Ascending aorta (tissue), 2 donors: ENCODE measurements around the gene KLHL25. TPM values are rescaled to one million over a fixed set of nuclear protein-coding genes. Genes with fewer than 3 reads are reported as not detected.
A peak's percentile ranks its signal among the peaks of the same experiment; 100 is the strongest.

Experiments used
- DNase-seq, 2 donors: peaks; one replicate each; pipeline ENCODE4 v3.0.0-alpha.2; 2019; ENCODE audit warnings: low spot score in 2 of 2
- H3K27ac ChIP-seq, 2 donors: fragments of 200-600 bp; sonication (generic); one replicate each; pipeline ENCODE4 v1.5.1; 2016 to 2017; ENCODE audit warnings: mild to moderate bottlenecking in 1 of 2
- H3K27me3 ChIP-seq: fragments of 200-600 bp; sonication (generic); one replicate; pipeline ENCODE4 v1.5.1; 2017
- H3K36me3 ChIP-seq, 2 donors: fragments of 200-600 bp; sonication (generic); one replicate each; pipeline ENCODE4 v1.5.1; 2016
- H3K4me1 ChIP-seq, 2 donors: fragments of 200-600 bp; sonication (generic); one replicate each; pipeline ENCODE4 v1.5.1; 2016 to 2017; ENCODE audit warnings: mild to moderate bottlenecking in 1 of 2
- H3K4me3 ChIP-seq, 2 donors: fragments of 200-600 bp; sonication (generic); one replicate each; pipeline ENCODE4 v1.5.1; 2016 to 2017; ENCODE audit warnings: mild to moderate bottlenecking in 1 of 2
- H3K9me3 ChIP-seq, 2 donors: fragments of 200-600 bp; sonication (generic); one replicate each; pipeline ENCODE4 v1.5.1; 2016
- intact Hi-C: fragments of 100-400 bp; cut with DNase I; formaldehyde crosslinking; loops from one replicate; pipeline ENCODE4 v1.15.1; 2023
- total RNA-seq: library from RNA; depleted of rRNA; stranded (reverse); fragments of >200 nt; gene quantifications from one replicate; pipeline ENCODE4 v1.1.0, GENCODE V29; 2016
- TF ChIP-seq, protein P1 (sequence below), 3 experiments: fragments of 200-600 bp in 2 of 3; fragments of 450-650 bp in 1 of 3; sonication (generic) in 2 of 3; IDR thresholded peaks; one replicate each; pipeline ENCODE4 v1.5.1; 2016 to 2019; ENCODE audit warnings: antibody characterized with exemption in 3 of 3, mild to moderate bottlenecking in 1 of 3, moderate library complexity in 1 of 3

The KLHL25 gene
- total RNA-seq, 1 donor from 2014 or later: 12.6 TPM

DNA sequence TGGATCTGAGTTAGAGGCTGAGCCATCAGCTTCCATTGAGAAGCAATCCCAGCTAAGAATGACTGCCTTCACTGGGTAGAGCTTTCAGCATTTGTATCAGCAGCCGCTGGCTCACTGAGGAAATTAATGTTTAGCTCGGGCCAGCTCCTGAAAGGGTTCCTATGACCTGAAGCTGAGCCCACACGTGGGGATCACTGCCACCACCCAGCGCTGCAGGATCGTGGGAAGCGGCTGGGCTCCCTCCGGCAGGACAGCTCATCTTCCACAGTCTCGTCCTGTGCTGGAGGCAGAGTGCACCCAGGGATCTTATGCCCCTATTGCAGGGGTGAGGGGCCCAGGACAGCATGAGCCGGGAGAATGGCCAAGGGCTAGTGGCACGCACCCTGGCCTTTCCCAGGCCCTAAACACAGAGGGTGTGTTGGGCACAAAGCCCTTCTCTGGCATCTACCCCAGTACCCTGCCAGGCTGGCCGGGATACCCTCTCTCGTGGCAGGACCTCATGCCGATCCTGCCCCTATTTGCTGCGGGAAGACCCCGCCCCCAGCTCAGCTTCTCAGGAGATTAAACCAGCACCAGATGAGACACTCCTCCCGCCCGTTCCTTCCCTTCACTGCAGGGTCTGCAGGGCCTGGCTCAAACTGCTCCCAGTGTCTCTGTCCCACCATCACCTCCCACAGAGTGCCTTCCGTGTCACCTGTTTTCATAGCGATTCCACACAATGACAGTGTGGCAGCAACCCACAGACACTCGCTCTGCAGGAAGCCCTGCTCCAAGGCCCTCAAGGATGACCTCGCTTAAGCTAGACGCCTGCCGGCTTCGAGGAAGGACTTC, 28.5 kb downstream of the KLHL25 start:
- Histone ChIP-seq H3K4me1 (peaks cover 17 to 26% of the 10 kb centered on the region in 2 donors), H3K27ac (peak overlapping the region in 1 of 2 donors; percentile 14), H3K27me3 (no peaks in the 10 kb centered on the region), H3K36me3 (peaks cover 0 to 5% of the 10 kb centered on the region in 2 donors), H3K9me3 (no peaks in the 10 kb centered on the region), H3K4me3 (no peak overlapping the region)
- DNase-seq: no peak
- intact Hi-C loops: no loop called here
- TF ChIP-seq, protein P1, sequence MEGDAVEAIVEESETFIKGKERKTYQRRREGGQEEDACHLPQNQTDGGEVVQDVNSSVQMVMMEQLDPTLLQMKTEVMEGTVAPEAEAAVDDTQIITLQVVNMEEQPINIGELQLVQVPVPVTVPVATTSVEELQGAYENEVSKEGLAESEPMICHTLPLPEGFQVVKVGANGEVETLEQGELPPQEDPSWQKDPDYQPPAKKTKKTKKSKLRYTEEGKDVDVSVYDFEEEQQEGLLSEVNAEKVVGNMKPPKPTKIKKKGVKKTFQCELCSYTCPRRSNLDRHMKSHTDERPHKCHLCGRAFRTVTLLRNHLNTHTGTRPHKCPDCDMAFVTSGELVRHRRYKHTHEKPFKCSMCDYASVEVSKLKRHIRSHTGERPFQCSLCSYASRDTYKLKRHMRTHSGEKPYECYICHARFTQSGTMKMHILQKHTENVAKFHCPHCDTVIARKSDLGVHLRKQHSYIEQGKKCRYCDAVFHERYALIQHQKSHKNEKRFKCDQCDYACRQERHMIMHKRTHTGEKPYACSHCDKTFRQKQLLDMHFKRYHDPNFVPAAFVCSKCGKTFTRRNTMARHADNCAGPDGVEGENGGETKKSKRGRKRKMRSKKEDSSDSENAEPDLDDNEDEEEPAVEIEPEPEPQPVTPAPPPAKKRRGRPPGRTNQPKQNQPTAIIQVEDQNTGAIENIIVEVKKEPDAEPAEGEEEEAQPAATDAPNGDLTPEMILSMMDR (IDR thresholded peaks at IDR 0.05): no peak

DNA sequence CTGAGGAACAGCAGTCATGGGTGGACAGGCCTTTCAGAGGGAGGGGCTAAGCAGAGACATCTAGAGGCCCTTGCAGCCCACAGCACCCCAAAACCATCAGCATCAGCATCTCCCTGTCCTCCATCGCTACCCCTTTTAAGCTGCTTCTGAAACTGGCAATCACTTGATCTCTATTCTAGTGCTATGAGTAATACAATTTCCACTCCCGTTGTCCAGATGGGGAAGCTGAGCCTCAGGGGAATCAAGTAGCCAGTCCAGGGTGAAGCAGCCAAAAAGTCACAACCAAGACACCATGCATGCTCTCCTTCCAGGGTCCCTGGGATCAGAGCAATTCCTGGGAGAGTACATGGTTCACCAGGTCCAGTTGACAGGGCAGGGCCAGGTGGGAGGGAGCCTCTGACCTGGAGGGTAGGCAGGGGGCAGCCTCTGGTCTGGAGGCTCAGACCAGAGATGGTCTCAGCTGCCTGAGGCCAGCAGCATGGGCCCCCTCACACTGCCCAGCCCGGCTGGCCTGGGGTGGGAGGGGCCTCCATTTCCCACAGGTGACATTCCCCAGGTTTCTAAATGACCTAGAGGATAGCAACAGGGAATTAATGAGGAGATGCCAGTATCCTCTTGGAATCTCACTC, 30.0 kb downstream of the KLHL25 start:
- Histone ChIP-seq H3K27ac (peak overlapping the region; percentile 44 to 70), H3K9me3 (no peaks in the 10 kb centered on the region), H3K27me3 (no peaks in the 10 kb centered on the region), H3K4me1 (peaks cover 17 to 23% of the 10 kb centered on the region in 2 donors), H3K4me3 (no peak overlapping the region), H3K36me3 (peaks cover 0 to 12% of the 10 kb centered on the region in 2 donors)
- DNase-seq: peak in 1 of 2 donors; percentile 75
- intact Hi-C loops: loop anchor here (5.0 kb wide), 1 partner anchor 33 kb away; no protein-coding TSS in a partner anchor
- TF ChIP-seq, protein P1 (IDR thresholded peaks at IDR 0.05): no peak

DNA sequence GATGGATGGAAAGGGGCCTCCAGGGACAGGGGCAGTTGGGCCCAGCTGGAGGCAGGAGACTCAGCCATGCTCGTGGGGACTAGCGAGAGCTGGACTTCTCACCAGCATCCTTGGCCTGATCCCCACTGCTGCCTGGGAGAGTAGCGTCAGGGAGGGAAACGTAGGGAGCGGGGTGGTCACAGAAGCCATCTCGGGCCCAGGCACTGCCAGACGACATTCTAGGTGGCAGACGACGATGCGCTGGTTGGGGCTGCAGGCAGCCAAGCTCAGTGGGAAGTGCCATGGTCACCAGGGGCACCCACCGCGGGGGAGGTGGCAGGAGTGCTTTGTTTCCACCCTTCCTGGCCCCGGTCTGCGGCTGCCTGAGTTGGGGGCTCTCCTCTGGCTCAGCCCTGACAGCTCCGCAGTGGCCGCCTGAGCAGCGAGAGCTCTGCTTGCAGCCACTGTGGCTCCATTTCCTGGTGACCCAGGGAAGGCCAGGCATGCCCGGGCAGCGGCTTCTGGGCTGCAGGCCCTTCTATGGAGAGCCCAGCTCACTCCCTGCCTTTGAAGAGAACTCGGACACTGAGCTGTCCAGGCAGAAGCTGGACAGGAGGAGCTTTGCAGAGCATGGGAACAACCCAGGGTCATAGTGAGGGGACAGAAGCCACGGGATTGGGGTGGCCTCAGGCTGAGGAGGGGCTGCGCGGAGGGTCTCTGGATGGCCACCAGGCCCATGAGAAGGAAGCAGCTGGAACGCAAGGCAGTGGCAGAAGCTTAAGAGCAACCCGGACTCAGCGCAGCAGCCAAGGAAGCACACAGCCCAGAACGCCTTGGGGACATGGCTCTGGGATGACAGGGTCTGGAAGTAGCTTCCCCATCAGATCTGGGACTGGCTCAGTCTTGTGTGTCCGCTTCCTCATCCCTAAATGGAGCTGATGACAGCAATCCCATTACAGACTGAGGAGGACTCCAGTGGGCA, 30.8 kb downstream of the KLHL25 start:
- TF ChIP-seq, protein P1 (IDR thresholded peaks at IDR 0.05): no peak
- Histone ChIP-seq H3K27me3 (no peaks in the 10 kb centered on the region), H3K4me1 (peaks cover 17 to 23% of the 10 kb centered on the region in 2 donors), H3K27ac (peak overlapping the region; percentile 44 to 70), H3K4me3 (no peak overlapping the region), H3K36me3 (peaks cover 0 to 12% of the 10 kb centered on the region in 2 donors), H3K9me3 (no peaks in the 10 kb centered on the region)
- no peak for DNase-seq
- intact Hi-C loops: loop anchor here (5.0 kb wide), 1 partner anchor 33 kb away; no protein-coding TSS in a partner anchor

DNA sequence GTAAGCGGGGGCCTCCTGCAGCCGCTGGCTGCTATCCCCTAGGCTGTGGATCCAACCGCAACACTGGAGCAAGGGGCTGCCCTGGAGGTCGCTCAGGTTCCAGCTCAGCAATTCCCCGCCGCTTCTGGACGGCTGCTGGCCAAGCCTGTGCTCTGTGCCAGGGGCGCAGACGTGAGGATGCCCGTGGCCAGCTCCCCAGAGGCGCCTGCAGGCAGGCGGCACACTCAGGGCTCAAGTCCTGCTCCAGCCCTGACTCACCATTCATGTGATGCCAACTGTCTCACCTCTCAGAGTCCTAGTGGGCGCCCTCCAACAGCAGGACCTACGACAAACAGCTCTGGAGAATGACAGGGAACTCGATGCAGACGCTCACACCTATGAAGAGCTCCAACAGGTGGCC, 31.6 kb downstream of the KLHL25 start:
- Histone ChIP-seq H3K4me1 (peaks cover 17 to 23% of the 10 kb centered on the region in 2 donors), H3K9me3 (no peaks in the 10 kb centered on the region), H3K27me3 (no peaks in the 10 kb centered on the region), H3K4me3 (no peak overlapping the region), H3K36me3 (peaks cover 0 to 8% of the 10 kb centered on the region in 2 donors), H3K27ac (peak overlapping the region; percentile 44 to 70)
- TF ChIP-seq, protein P1 (IDR thresholded peaks at IDR 0.05): no peak
- no peak for DNase-seq
- intact Hi-C loops: loop anchor here (5.0 kb wide), 1 partner anchor 34 kb away; no protein-coding TSS in a partner anchor

DNA sequence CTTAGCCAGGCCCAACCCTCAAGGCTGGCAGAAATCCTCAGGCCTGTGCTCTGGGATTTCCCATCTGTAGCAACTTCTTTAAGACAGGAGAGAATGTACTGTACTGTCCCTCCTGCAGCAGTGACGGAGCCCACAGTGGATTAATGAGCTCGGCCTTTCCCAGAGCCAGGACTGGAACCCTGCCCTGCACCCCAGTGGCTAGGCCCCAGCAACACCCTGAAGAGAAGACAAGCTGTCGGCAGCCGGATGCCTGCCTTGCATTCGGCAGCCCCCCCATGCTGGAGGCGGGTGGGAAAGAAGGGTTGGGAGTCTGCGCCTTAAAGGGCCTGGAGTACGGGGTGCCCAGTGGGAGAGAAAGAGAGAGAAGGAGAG, 32.0 kb downstream of the KLHL25 start:
- Histone ChIP-seq H3K27me3 (no peaks in the 10 kb centered on the region), H3K27ac (no peak overlapping the region), H3K4me1 (peaks cover 17 to 23% of the 10 kb centered on the region in 2 donors), H3K9me3 (no peaks in the 10 kb centered on the region), H3K36me3 (peaks cover 0 to 7% of the 10 kb centered on the region in 2 donors), H3K4me3 (no peak overlapping the region)
- DNase-seq: no peak
- intact Hi-C loops: loop anchor here (5.0 kb wide), 1 partner anchor 35 kb away; no protein-coding TSS in a partner anchor
- TF ChIP-seq, protein P1 (IDR thresholded peaks at IDR 0.05): no peak
